H9 (cell line): ENCODE results near the gene DNAJA4. TPM values are rescaled to one million over a fixed set of nuclear protein-coding genes. Genes with fewer than 3 reads are reported as not detected.
A peak's percentile ranks its signal among the peaks of the same experiment; 100 is the strongest.

Source experiments
- DNase-seq: peaks from one replicate; pipeline ENCODE4 v3.0.0-alpha.2; 2017
- H2AFZ ChIP-seq: one replicate; pipeline ENCODE4 v1.6.1; 2013; ENCODE audit warnings: mild to moderate bottlenecking, low read length, control low read depth, moderate library complexity
- H2AK5ac ChIP-seq: 2 replicates; pipeline ENCODE4 v1.6.1; 2013; ENCODE audit warnings: low read length, control low read depth, mixed read lengths; ENCODE audit not compliant: insufficient read length
- H2BK120ac ChIP-seq: one replicate; pipeline ENCODE4 v1.6.1; 2013; ENCODE audit warnings: low read depth, mild to moderate bottlenecking, low read length, control low read depth, inconsistent platforms; ENCODE audit not compliant: poor library complexity, severe bottlenecking
- H2BK12ac ChIP-seq: 2 replicates; pipeline ENCODE4 v1.6.1; 2013; ENCODE audit warnings: low read length, control low read depth, mixed read lengths, low read depth; ENCODE audit not compliant: insufficient read length
- H2BK15ac ChIP-seq: 2 replicates; pipeline ENCODE4 v1.6.1; 2013; ENCODE audit warnings: low read depth, low read length, control low read depth
- H2BK20ac ChIP-seq: one replicate; pipeline ENCODE4 v1.6.1; 2013; ENCODE audit warnings: low read depth, mild to moderate bottlenecking, low read length, control low read depth, inconsistent platforms; ENCODE audit not compliant: poor library complexity, severe bottlenecking
- H2BK5ac ChIP-seq: 2 replicates; pipeline ENCODE4 v1.6.1; 2013; ENCODE audit warnings: low read length, control low read depth, mixed read lengths; ENCODE audit not compliant: insufficient read length
- H3K14ac ChIP-seq: 2 replicates; pipeline ENCODE4 v1.6.1; 2013; ENCODE audit warnings: low read length, control low read depth; ENCODE audit not compliant: insufficient read depth
- H3K18ac ChIP-seq: 2 replicates; pipeline ENCODE4 v1.6.1; 2013; ENCODE audit warnings: low read depth, mild to moderate bottlenecking, mixed read lengths, low read length, control low read depth; ENCODE audit not compliant: insufficient read length
- H3K23ac ChIP-seq: 2 replicates; pipeline ENCODE4 v1.6.1; 2013; ENCODE audit warnings: low read length, control low read depth, mixed read lengths, low read depth; ENCODE audit not compliant: insufficient read length
- H3K23me2 ChIP-seq: 2 replicates; pipeline ENCODE4 v1.6.1; 2013; ENCODE audit warnings: low read depth, mild to moderate bottlenecking, mixed read lengths, low read length, control low read depth; ENCODE audit not compliant: insufficient read length, poor library complexity, severe bottlenecking
- H3K27ac ChIP-seq: 2 replicates; pipeline ENCODE4 v1.5.1; 2013; ENCODE audit warnings: low read length, control low read depth, mixed read lengths, low read depth; ENCODE audit not compliant: insufficient read length
- H3K27me3 ChIP-seq: 2 replicates; pipeline ENCODE4 v1.6.1; 2013; ENCODE audit warnings: low read length, control low read depth, inconsistent platforms; ENCODE audit not compliant: insufficient read depth
- H3K4ac ChIP-seq: 2 replicates; pipeline ENCODE4 v1.6.1; 2013; ENCODE audit warnings: low read depth, mild to moderate bottlenecking, control low read depth, inconsistent platforms, low read length, moderate library complexity
- H3K4me1 ChIP-seq: 2 replicates; pipeline ENCODE4 v1.6.1; 2013; ENCODE audit warnings: low read length, control low read depth, inconsistent platforms; ENCODE audit not compliant: insufficient read depth
- H3K4me2 ChIP-seq: 2 replicates; pipeline ENCODE4 v1.6.1; 2013; ENCODE audit warnings: low read length, control low read depth, mixed read lengths; ENCODE audit not compliant: insufficient read length, insufficient read depth
- H3K56ac ChIP-seq: 2 replicates; pipeline ENCODE4 v1.6.1; 2013; ENCODE audit warnings: low read depth, mild to moderate bottlenecking, mixed read lengths, low read length, control low read depth; ENCODE audit not compliant: insufficient read length
- H3K79me1 ChIP-seq: 2 replicates; pipeline ENCODE4 v1.6.1; 2013; ENCODE audit warnings: low read depth, mild to moderate bottlenecking, moderate library complexity, low read length, control low read depth, inconsistent platforms; ENCODE audit not compliant: insufficient read depth, poor library complexity, severe bottlenecking
- H3K79me2 ChIP-seq: 2 replicates; pipeline ENCODE4 v1.6.1; 2013; ENCODE audit warnings: low read length, control low read depth, inconsistent platforms; ENCODE audit not compliant: insufficient read depth
- H3K9ac ChIP-seq: 2 replicates; pipeline ENCODE4 v1.6.1; 2013; ENCODE audit warnings: low read length, control low read depth, mixed read lengths; ENCODE audit not compliant: insufficient read length; ENCODE audit errors: extremely low read depth
- H3K9me3 ChIP-seq: one replicate; pipeline ENCODE4 v1.6.1; 2013; ENCODE audit warnings: low read depth, low read length, inconsistent platforms; ENCODE audit not compliant: control insufficient read depth
- H3T11ph ChIP-seq: one replicate; pipeline ENCODE4 v1.6.1; 2013; ENCODE audit warnings: mild to moderate bottlenecking, low read length, control low read depth, inconsistent platforms
- H4K20me1 ChIP-seq: one replicate; pipeline ENCODE4 v1.6.1; 2013; ENCODE audit not compliant: control insufficient read depth, insufficient read length, insufficient read depth
- H4K5ac ChIP-seq: 2 replicates; pipeline ENCODE4 v1.6.1; 2013; ENCODE audit warnings: low read depth, mild to moderate bottlenecking, mixed read lengths, low read length, control low read depth; ENCODE audit not compliant: insufficient read length
- H4K8ac ChIP-seq: replicated peaks from 2 replicates; pipeline ENCODE4 v1.6.1; 2013; ENCODE audit warnings: low read length, control low read depth, mixed read lengths, low read depth; ENCODE audit not compliant: insufficient read length
- H4K91ac ChIP-seq: 2 replicates; pipeline ENCODE4 v1.6.1; 2013; ENCODE audit warnings: low read depth, mild to moderate bottlenecking, moderate library complexity, mixed read lengths, low read length, control low read depth; ENCODE audit not compliant: insufficient read length
- H3K27ac Mint-ChIP-seq, 3 experiments: 2 replicates in 2 of 3; 3 replicates in 1 of 3; pipeline ENCODE4 v1.8.0; 2020 to 2021; ENCODE audit warnings: mixed read lengths in 3 of 3, mild to moderate bottlenecking in 1 of 3, moderate library complexity in 1 of 3
- H3K27me3 Mint-ChIP-seq: 2 replicates; pipeline ENCODE4 v1.8.0; 2021; ENCODE audit warnings: low read depth, mild to moderate bottlenecking, moderate library complexity, mixed read lengths
- H3K36me3 Mint-ChIP-seq, 3 experiments: 2 replicates in 2 of 3; 3 replicates in 1 of 3; pipeline ENCODE4 v1.8.0; 2020 to 2021; ENCODE audit warnings: low read depth in 3 of 3, mixed read lengths in 3 of 3; ENCODE audit not compliant: insufficient read depth in 1 of 3
- H3K4me1 Mint-ChIP-seq, 2 experiments: 2 replicates each; pipeline ENCODE4 v1.8.0; 2020; ENCODE audit warnings: mixed read lengths in 2 of 2
- H3K4me3 Mint-ChIP-seq, 2 experiments: 2 replicates in 1 of 2; 3 replicates in 1 of 2; pipeline ENCODE4 v1.8.0; 2020 to 2021; ENCODE audit warnings: mild to moderate bottlenecking in 2 of 2, mixed read lengths in 2 of 2, moderate library complexity in 1 of 2
- H3K9me3 Mint-ChIP-seq, 2 experiments: 2 replicates in 1 of 2; 3 replicates in 1 of 2; pipeline ENCODE4 v1.8.0; 2020; ENCODE audit warnings: mild to moderate bottlenecking in 2 of 2, mixed read lengths in 2 of 2, moderate library complexity in 1 of 2
- WGBS: extraction: QIAGEN DNeasy Blood & Tissue Kit; methylation state at CpG from one replicate; pipeline ENCODE4 v1.1.7; 2013; ENCODE audit warnings: missing lambda C conversion rate, low lambda C conversion rate, mixed read lengths; ENCODE audit not compliant: insufficient read length; ENCODE audit errors: extremely low coverage; 5-methylcytosine and 5-hydroxymethylcytosine counted together
- total RNA-seq: library from RNA; stranded (reverse); gene quantifications from 2 replicates; pipeline ENCODE4 v1.2.1, GENCODE V29; 2021
- TF ChIP-seq, protein P1 (sequence below): fragments of 200-600 bp; sonication (generic); conservative IDR thresholded peaks from 3 replicates; pipeline ENCODE4 v1.8.0; 2021; ENCODE audit warnings: antibody characterized with exemption, mild to moderate bottlenecking

Gene DNAJA4
- total RNA-seq, 1 experiment from 2014 or later, result 0.13 TPM

GRCh38 chr15:78239811-78240210 lies 24.6 kb upstream of the DNAJA4 start:
- H3K23me2 ChIP-seq, result no peaks in the 10 kb centered on the region
- H3K36me3 Mint-ChIP-seq, result no peaks in the 10 kb centered on the region; a peak in 2 of 7 replicates
- WGBS, result no CpG with 5 or more reads among the region's 5 CpGs
- H3K27ac ChIP-seq, result no peak overlapping the region
- peak overlapping the region in 1 of 3 experiments; percentile 70; a peak in 1 of 7 replicates for H3K27ac Mint-ChIP-seq
- no peaks in the 10 kb centered on the region for H3K27me3 ChIP-seq
- H3K9ac ChIP-seq, result no peak overlapping the region
- H2AK5ac ChIP-seq, result no peak overlapping the region
- H3K4me3 Mint-ChIP-seq, result no peak overlapping the region; a peak in 1 of 5 replicates
- no peak overlapping the region for H3K18ac ChIP-seq
- no peak overlapping the region for H3T11ph ChIP-seq
- no peak overlapping the region for H3K23ac ChIP-seq
- no peak overlapping the region for H2BK12ac ChIP-seq
- no peaks in the 10 kb centered on the region for H4K20me1 ChIP-seq
- H4K5ac ChIP-seq, result no peak overlapping the region
- H2BK15ac ChIP-seq, result 0 out of 2 replicates have a peak overlapping the region, but pooled peaks have one; percentile 28
- TF ChIP-seq, protein P1, sequence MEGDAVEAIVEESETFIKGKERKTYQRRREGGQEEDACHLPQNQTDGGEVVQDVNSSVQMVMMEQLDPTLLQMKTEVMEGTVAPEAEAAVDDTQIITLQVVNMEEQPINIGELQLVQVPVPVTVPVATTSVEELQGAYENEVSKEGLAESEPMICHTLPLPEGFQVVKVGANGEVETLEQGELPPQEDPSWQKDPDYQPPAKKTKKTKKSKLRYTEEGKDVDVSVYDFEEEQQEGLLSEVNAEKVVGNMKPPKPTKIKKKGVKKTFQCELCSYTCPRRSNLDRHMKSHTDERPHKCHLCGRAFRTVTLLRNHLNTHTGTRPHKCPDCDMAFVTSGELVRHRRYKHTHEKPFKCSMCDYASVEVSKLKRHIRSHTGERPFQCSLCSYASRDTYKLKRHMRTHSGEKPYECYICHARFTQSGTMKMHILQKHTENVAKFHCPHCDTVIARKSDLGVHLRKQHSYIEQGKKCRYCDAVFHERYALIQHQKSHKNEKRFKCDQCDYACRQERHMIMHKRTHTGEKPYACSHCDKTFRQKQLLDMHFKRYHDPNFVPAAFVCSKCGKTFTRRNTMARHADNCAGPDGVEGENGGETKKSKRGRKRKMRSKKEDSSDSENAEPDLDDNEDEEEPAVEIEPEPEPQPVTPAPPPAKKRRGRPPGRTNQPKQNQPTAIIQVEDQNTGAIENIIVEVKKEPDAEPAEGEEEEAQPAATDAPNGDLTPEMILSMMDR, result no peak
- H3K4me1 Mint-ChIP-seq, result peaks cover 26 to 32% of the 10 kb centered on the region in 2 experiments
- peak; percentile 28 for DNase-seq
- no peak overlapping the region for H3K4me2 ChIP-seq
- 0 out of 2 replicates have a peak, but pooled peaks cover 4% of the 10 kb centered on the region for H3K4me1 ChIP-seq
- no peak overlapping the region for H2BK20ac ChIP-seq
- H2BK5ac ChIP-seq, result no peak overlapping the region
- H3K27me3 Mint-ChIP-seq, result 0 out of 2 replicates have a peak, but pooled peaks cover 3% of the 10 kb centered on the region
- no peak overlapping the region for H2BK120ac ChIP-seq
- no peaks in the 10 kb centered on the region for H3K79me2 ChIP-seq
- no peaks in the 10 kb centered on the region for H3K79me1 ChIP-seq
- no peak overlapping the region for H2AFZ ChIP-seq
- no peak overlapping the region for H4K8ac ChIP-seq
- H3K4ac ChIP-seq, result no peak overlapping the region
- H3K56ac ChIP-seq, result no peak overlapping the region
- peaks cover 0 to 3% of the 10 kb centered on the region in 2 experiments; a peak in 2 of 5 replicates for H3K9me3 Mint-ChIP-seq
- H3K14ac ChIP-seq, result no peak overlapping the region
- no peaks in the 10 kb centered on the region for H3K9me3 ChIP-seq
- H4K91ac ChIP-seq, result no peak overlapping the region
